ENCODE results near the gene DUOXA1.

Gene DUOXA1

DNA sequence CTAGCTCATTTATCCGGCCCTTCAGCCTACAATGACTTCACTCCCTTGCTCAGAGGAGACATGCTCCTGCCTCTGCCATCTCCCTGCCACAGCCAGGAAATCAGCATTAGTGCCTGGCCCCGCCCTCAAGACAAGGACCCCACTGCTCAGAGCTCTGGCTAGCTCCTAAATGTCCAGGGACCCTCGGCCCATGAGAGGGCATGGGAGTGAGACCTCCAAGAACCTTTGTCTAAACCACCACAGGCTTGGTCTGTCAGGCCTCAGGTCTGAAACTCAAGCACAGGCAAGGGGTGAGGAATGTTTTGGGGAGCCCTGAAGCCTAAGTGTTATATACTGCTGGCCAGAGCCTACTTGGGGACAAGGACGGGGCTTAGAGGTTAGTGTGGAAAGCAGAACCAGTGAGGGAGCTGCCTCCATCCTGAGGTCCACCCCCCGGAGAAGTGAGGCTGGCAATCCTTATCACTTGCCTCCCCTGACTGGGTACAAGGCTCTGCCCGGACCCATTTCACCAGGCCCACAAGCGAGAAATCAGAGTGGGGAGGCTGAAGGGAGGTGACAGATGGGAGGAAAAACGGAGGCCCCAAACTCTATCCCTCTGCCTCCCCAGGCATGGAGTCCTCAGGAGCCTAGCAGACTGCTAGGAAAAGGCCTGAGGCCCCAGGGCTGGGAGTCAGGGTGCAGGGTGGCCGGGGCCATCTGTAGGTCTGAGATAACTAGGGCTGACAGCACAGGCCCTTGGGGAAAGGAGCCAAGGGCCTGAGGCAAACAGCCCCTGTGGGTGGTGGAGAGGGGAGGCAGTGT is 39.3 kb upstream of the DUOXA1 start:
- DNase-seq (ENCODE audit: low read depth): no peak
- no peak overlapping the region for H3K4me3 ChIP-seq (ENCODE audit: low read depth, low read length)
- TF ChIP-seq, protein P1, sequence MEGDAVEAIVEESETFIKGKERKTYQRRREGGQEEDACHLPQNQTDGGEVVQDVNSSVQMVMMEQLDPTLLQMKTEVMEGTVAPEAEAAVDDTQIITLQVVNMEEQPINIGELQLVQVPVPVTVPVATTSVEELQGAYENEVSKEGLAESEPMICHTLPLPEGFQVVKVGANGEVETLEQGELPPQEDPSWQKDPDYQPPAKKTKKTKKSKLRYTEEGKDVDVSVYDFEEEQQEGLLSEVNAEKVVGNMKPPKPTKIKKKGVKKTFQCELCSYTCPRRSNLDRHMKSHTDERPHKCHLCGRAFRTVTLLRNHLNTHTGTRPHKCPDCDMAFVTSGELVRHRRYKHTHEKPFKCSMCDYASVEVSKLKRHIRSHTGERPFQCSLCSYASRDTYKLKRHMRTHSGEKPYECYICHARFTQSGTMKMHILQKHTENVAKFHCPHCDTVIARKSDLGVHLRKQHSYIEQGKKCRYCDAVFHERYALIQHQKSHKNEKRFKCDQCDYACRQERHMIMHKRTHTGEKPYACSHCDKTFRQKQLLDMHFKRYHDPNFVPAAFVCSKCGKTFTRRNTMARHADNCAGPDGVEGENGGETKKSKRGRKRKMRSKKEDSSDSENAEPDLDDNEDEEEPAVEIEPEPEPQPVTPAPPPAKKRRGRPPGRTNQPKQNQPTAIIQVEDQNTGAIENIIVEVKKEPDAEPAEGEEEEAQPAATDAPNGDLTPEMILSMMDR (IDR thresholded peaks at IDR 0.05; ENCODE audit: low read depth, low read length, missing control alignments): no peak

DNA sequence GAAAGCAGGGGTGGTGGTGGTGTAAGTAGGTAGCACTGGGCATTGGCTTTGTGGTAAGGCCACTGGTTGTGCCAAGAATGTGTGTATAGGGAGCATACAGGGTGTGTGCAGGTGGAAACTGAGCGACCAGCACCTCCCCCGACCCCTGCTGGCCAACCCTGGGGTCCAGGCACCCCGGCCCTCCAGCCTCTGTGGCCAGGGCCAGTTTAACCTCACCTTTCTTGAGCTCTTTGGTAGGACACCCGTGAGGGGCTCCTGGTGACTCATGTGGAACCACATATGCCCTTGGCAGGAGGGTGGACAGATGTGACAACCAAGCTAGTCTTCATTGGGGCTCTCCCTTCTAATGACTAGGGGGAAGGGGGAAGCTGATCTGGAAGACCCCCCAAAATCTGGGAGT is 38.6 kb upstream of the DUOXA1 start:
- TF ChIP-seq, protein P1 (IDR thresholded peaks at IDR 0.05; ENCODE audit: low read depth, low read length, missing control alignments): no peak
- H3K4me3 ChIP-seq (ENCODE audit: low read depth, low read length): no peak overlapping the region

DNA sequence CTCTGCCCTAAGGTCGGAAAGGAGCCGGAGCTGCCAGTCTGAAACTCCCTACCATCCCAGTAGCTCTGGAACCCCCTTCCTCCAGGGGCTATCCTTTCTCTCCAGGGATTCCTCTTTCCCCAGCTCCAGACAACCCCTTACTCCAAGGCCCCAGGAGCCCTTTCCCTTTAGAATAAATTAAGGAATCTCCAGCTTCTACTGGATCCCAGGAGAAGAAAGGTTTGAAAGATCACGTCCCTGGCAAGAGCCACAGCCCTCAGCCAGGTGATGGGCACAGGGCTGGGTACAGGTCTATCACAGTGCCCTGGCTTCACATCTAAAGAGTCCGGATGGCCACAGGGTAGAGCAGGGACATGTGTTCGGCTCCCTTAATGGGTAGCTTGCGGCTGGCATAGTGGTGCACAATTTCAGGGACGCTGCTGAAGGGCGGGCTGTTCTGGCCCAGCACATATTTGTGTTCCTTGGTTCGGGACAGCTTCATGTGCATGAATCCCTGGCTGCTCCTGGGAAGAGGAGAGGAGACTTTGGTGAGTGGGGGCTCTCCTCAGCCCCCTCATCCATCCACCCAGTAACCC is 38.0 kb upstream of the DUOXA1 start:
- TF ChIP-seq, protein P1 (IDR thresholded peaks at IDR 0.05; ENCODE audit: low read depth, low read length, missing control alignments): no peak
- H3K4me3 ChIP-seq (ENCODE audit: low read depth, low read length): peak overlapping the region; percentile 76
- DNase-seq (ENCODE audit: low read depth): no peak

More for the DNA sequence above, 38.6 kb upstream of the DUOXA1 start:
- no peak for DNase-seq (ENCODE audit: low read depth)

DNA sequence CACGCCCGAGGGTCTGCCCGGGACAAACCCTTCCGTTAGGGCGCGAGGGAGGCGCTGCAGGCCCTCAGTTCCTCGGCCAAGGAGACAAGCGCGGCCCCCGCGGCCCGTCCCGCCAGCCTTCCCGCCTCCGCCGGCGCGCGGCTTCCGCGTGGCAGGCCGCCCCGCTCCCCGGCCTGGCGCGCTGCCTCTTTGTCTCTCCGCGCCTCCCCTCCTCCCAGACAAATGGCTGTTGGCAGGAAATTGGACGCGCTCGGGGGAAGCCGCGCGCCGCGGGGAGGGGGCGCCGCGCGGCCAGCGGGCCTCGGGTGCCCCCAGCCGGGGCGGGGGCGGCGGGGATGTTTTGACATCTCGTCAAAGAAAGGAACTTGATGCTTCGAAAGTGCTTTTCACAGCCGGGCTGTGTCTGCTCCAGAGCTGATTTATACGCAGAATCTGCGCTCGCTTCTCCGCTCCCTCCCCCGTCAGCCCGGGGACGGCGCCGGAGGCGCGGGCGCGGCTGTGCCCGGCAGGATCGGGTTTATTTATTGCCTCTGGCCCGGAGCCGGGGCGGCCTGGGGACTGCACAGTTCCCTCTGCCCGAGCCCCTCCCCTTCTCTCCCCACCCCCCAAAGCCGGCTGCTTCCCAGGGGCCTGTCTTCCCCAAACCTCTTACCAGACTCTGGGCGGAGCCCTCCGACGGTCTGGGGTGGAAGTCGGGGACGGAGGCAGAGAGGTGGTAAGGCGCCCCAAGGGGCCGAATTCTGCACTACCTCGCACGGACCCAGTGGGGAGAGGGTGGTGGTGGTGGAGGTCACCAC is 37.4 kb upstream of the DUOXA1 start:
- peak overlapping the region; percentile 76 for H3K4me3 ChIP-seq (ENCODE audit: low read depth, low read length)
- TF ChIP-seq, protein P1 (IDR thresholded peaks at IDR 0.05; ENCODE audit: low read depth, low read length, missing control alignments): peak; percentile 86
- peak; percentile 71 for DNase-seq (ENCODE audit: low read depth)

DNA sequence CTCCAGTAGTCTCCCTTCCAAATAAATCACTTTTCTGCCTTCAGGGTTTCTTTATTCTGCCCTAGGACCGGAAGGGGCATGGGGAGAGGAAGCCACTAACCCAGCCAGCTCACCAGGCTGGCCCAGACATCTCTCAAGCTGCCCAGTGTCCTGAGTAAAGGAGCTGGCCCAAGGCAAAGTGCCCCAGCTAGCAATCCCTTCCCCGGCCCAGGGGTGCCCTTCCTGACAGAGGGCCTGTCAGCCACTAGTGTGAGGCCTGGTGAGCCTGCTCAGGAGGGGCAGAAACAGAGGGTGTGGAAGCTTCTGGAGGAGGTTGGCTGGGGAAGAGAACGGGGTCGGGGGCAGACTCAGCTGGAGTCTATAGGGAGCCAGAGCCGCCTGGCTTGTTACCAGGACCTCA is 35.9 kb upstream of the DUOXA1 start:
- no peak overlapping the region for H3K4me3 ChIP-seq (ENCODE audit: low read depth, low read length)
- TF ChIP-seq, protein P1 (IDR thresholded peaks at IDR 0.05; ENCODE audit: low read depth, low read length, missing control alignments): no peak

DNA sequence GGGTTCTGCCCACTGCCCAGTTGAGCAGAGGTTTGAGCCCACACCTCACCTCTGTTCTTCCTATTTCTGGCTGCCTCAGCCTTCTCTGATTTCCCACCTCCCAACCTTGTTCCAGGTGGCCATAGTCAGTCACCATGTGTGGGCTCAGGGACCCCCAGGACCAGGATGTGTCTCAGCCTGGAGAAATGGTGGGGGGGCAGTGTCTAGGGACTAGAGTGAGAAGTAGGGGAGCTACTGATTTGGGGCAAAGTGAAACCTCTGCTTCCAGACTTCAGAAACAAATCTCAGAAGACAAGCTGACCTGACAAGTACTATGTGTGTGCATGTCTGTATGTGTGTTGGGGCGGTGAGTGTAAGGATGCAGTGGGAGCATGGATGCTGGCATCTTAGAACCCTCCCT is 35.2 kb upstream of the DUOXA1 start:
- no peak overlapping the region for H3K4me3 ChIP-seq (ENCODE audit: low read depth, low read length)
- DNase-seq (ENCODE audit: low read depth): no peak
- TF ChIP-seq, protein P1 (IDR thresholded peaks at IDR 0.05; ENCODE audit: low read depth, low read length, missing control alignments): no peak

More for the DNA sequence above, 35.9 kb upstream of the DUOXA1 start:
- no peak for DNase-seq (ENCODE audit: low read depth)
